Right hindlimb (tissue), 1 donor: ENCODE measurements around the gene MAGI1.

Experiments
- DNase-seq: peaks from one replicate; pipeline ENCODE4 v3.0.0-alpha.2; 2018

The MAGI1 gene

GRCh38 chr3:65783117-65783516, 255.6 kb downstream of the MAGI1 start:
- DNase-seq = no peak

- no peak for DNase-seq
These were observed 257.1 kb downstream of the MAGI1 start for GRCh38 chr3:65781594-65781993.

- DNase-seq = no peak
These were observed 259.3 kb downstream of the MAGI1 start for GRCh38 chr3:65779390-65779789.

- no peak for DNase-seq
These were observed 259.8 kb downstream of the MAGI1 start for GRCh38 chr3:65778968-65779367.

GRCh38 chr3:65777050-65777449, 261.7 kb downstream of the MAGI1 start:
- DNase-seq = no peak

GRCh38 chr3:65776494-65776893, 262.2 kb downstream of the MAGI1 start:
- peak; percentile 43 for DNase-seq

GRCh38 chr3:65776081-65776480, 262.6 kb downstream of the MAGI1 start:
- no peak for DNase-seq

GRCh38 chr3:65772758-65773157, 266.0 kb downstream of the MAGI1 start:
- DNase-seq = no peak

GRCh38 chr3:65767551-65767950, 271.2 kb downstream of the MAGI1 start:
- no peak for DNase-seq

GRCh38 chr3:65762235-65762580, 276.5 kb downstream of the MAGI1 start:
- DNase-seq = no peak

GRCh38 chr3:65761446-65762234, 277.1 kb downstream of the MAGI1 start:
- DNase-seq = no peak

GRCh38 chr3:65758876-65759598, 279.7 kb downstream of the MAGI1 start:
- DNase-seq = no peak

GRCh38 chr3:65758438-65758837, 280.3 kb downstream of the MAGI1 start:
- no peak for DNase-seq

GRCh38 chr3:65752636-65753035, 286.1 kb downstream of the MAGI1 start:
- no peak for DNase-seq

- peak; percentile 34 for DNase-seq
These were observed 287.5 kb downstream of the MAGI1 start for GRCh38 chr3:65751123-65751700.

- no peak for DNase-seq
These were observed 289.7 kb downstream of the MAGI1 start for GRCh38 chr3:65749066-65749465.

GRCh38 chr3:65748326-65748725, 290.4 kb downstream of the MAGI1 start:
- DNase-seq = no peak

- DNase-seq = no peak
These were observed 291.9 kb downstream of the MAGI1 start for GRCh38 chr3:65746848-65747247.

GRCh38 chr3:65745306-65745705, 293.4 kb downstream of the MAGI1 start:
- DNase-seq = no peak

- no peak for DNase-seq
These were observed 295.8 kb downstream of the MAGI1 start for GRCh38 chr3:65742914-65743313.

- DNase-seq = no peak
These were observed 297.2 kb downstream of the MAGI1 start for GRCh38 chr3:65741540-65741939.

GRCh38 chr3:65739901-65740541, 298.7 kb downstream of the MAGI1 start:
- no peak for DNase-seq

- DNase-seq = no peak
These were observed 303.9 kb downstream of the MAGI1 start for GRCh38 chr3:65734792-65735191.

GRCh38 chr3:65734382-65734781, 304.3 kb downstream of the MAGI1 start:
- DNase-seq = no peak
